HepG2 (cell line): ENCODE data around the gene HAUS5. TPM values are rescaled to one million over a fixed set of nuclear protein-coding genes. Genes with fewer than 3 reads are reported as not detected.

ENCODE experiments used
- BATF2 ChIP-seq: sonication (generic); formaldehyde crosslinking; IDR thresholded peaks from 2 replicates; pipeline ENCODE4 v1.8.0; 2022; ENCODE audit warnings: mild to moderate bottlenecking, missing genetic modification reagents, moderate library complexity
- SP4 ChIP-seq: sonication (generic); formaldehyde crosslinking; IDR thresholded peaks from 2 replicates; pipeline ENCODE4 v1.8.1; 2023; ENCODE audit warnings: mild to moderate bottlenecking, missing genetic modification reagents
- ZFP62 ChIP-seq: sonication (generic); formaldehyde crosslinking; IDR thresholded peaks from 2 replicates; pipeline ENCODE4 v1.4.0; 2020; ENCODE audit warnings: missing genetic modification reagents
- ZNF10 ChIP-seq: sonication (generic); formaldehyde crosslinking; IDR thresholded peaks from 2 replicates; pipeline ENCODE4 v1.4.0; 2020; ENCODE audit warnings: mild to moderate bottlenecking, low read depth, missing genetic modification reagents, borderline replicate concordance
- ZNF251 ChIP-seq: sonication (generic); formaldehyde crosslinking; IDR thresholded peaks from 2 replicates; pipeline ENCODE4 v1.9.0; 2021; ENCODE audit warnings: mild to moderate bottlenecking, missing genetic modification reagents
- ZNF546 ChIP-seq: sonication (generic); formaldehyde crosslinking; conservative IDR thresholded peaks from 2 replicates; pipeline ENCODE4 v1.8.1; 2023; ENCODE audit warnings: mild to moderate bottlenecking, missing genetic modification reagents
- ZNF572 ChIP-seq: sonication (generic); formaldehyde crosslinking; IDR thresholded peaks from 2 replicates; pipeline ENCODE4 v1.5.1; 2020; ENCODE audit warnings: mild to moderate bottlenecking, missing genetic modification reagents
- ZNF616 ChIP-seq: sonication (generic); formaldehyde crosslinking; IDR thresholded peaks from 2 replicates; pipeline ENCODE4 v1.5.0; 2020; ENCODE audit warnings: low read depth, mild to moderate bottlenecking, missing genetic modification reagents
- ZNF691 ChIP-seq: sonication (generic); formaldehyde crosslinking; IDR thresholded peaks from 2 replicates; pipeline ENCODE4 v1.4.0; 2020; ENCODE audit warnings: missing genetic modification reagents, low read depth, mild to moderate bottlenecking, borderline replicate concordance
- polyA plus RNA-seq, 8 experiments: library from polyadenylated mRNA; depleted of rRNA in 3 of 8; stranded (reverse) in 7 of 8; unstranded in 1 of 8; fragments of >200 nt; fragmentation: Illumina TruSeq in 4 of 8; extraction: Trizol in 4 of 8; gene quantifications; 2 replicates each; pipeline versions ENCODE4 v1.2.1 to v1.2.3, GENCODE V29; 2011 to 2016; ENCODE audit warnings: low read depth in 4 of 8, missing spikeins in 1 of 8, mixed read lengths in 1 of 8; ENCODE audit not compliant: insufficient read depth in 1 of 8
- total RNA-seq, 5 experiments: library from RNA; depleted of rRNA; stranded (reverse); fragments of >200 nt; fragmentation: Illumina TruSeq; extraction: Trizol; gene quantifications; 2 replicates each; pipeline ENCODE4 v1.2.3, GENCODE V29; 2016; ENCODE audit warnings: low read depth in 1 of 5
- TF ChIP-seq, protein P1 (sequence below): sonication (generic); formaldehyde crosslinking; IDR thresholded peaks from 2 replicates; pipeline ENCODE4 v1.4.0; 2020; ENCODE audit warnings: missing genetic modification reagents
- TF ChIP-seq, protein P2 (sequence below): IDR thresholded peaks from 2 replicates; pipeline ENCODE4 v1.6.1; 2016; ENCODE audit warnings: low read depth, control low read depth
- TF ChIP-seq, protein P3 (sequence below), 2 experiments: sonication (generic) in 1 of 2; formaldehyde crosslinking in 1 of 2; IDR thresholded peaks; 2 replicates each; pipeline versions ENCODE4 v1.4.0 to v1.6.1; 2016 to 2020; ENCODE audit warnings: borderline replicate concordance in 1 of 2, low read depth in 1 of 2, mild to moderate bottlenecking in 1 of 2, missing genetic modification reagents in 1 of 2
- TF ChIP-seq, protein P4 (sequence below): sonication (generic); formaldehyde crosslinking; IDR thresholded peaks from 2 replicates; pipeline ENCODE4 v1.8.1; 2023; ENCODE audit warnings: mild to moderate bottlenecking, moderate library complexity, missing genetic modification reagents

HAUS5 gene
- total and polyA plus RNA-seq, 2 of the 13 experiments (the other 11 are each of a cell fraction or from before 2014, with no cell fraction given) = 10.3 to 17.7 TPM

GRCh38 chr19:35612559-35613321 is at the start of gene HAUS5 (continued):
- TF ChIP-seq ZNF251 (CRISPR knock-in tag) (no peak), ZNF572 (CRISPR knock-in tag) (no peak), ZFP62 (CRISPR knock-in tag) (no peak), ZNF10 (CRISPR knock-in tag) (no peak), SP4 (CRISPR knock-in tag) (peak; percentile 46; the same call in 1 of the 2 replicates), ZNF546 (CRISPR knock-in tag) (no peak), ZNF691 (CRISPR knock-in tag) (0 out of 2 replicates have a peak, but pooled peaks have one; percentile 47), ZNF616 (CRISPR knock-in tag) (0 out of 2 replicates have a peak, but pooled peaks have one; percentile 37), BATF2 (no peak)
- TF ChIP-seq, protein P1, sequence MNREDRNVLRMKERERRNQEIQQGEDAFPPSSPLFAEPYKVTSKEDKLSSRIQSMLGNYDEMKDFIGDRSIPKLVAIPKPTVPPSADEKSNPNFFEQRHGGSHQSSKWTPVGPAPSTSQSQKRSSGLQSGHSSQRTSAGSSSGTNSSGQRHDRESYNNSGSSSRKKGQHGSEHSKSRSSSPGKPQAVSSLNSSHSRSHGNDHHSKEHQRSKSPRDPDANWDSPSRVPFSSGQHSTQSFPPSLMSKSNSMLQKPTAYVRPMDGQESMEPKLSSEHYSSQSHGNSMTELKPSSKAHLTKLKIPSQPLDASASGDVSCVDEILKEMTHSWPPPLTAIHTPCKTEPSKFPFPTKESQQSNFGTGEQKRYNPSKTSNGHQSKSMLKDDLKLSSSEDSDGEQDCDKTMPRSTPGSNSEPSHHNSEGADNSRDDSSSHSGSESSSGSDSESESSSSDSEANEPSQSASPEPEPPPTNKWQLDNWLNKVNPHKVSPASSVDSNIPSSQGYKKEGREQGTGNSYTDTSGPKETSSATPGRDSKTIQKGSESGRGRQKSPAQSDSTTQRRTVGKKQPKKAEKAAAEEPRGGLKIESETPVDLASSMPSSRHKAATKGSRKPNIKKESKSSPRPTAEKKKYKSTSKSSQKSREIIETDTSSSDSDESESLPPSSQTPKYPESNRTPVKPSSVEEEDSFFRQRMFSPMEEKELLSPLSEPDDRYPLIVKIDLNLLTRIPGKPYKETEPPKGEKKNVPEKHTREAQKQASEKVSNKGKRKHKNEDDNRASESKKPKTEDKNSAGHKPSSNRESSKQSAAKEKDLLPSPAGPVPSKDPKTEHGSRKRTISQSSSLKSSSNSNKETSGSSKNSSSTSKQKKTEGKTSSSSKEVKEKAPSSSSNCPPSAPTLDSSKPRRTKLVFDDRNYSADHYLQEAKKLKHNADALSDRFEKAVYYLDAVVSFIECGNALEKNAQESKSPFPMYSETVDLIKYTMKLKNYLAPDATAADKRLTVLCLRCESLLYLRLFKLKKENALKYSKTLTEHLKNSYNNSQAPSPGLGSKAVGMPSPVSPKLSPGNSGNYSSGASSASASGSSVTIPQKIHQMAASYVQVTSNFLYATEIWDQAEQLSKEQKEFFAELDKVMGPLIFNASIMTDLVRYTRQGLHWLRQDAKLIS (CRISPR knock-in tag) = no peak
- TF ChIP-seq, protein P2, sequence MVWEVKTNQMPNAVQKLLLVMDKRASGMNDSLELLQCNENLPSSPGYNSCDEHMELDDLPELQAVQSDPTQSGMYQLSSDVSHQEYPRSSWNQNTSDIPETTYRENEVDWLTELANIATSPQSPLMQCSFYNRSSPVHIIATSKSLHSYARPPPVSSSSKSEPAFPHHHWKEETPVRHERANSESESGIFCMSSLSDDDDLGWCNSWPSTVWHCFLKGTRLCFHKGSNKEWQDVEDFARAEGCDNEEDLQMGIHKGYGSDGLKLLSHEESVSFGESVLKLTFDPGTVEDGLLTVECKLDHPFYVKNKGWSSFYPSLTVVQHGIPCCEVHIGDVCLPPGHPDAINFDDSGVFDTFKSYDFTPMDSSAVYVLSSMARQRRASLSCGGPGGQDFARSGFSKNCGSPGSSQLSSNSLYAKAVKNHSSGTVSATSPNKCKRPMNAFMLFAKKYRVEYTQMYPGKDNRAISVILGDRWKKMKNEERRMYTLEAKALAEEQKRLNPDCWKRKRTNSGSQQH (CRISPR knock-in tag) = peak; percentile 93
- TF ChIP-seq, protein P3, sequence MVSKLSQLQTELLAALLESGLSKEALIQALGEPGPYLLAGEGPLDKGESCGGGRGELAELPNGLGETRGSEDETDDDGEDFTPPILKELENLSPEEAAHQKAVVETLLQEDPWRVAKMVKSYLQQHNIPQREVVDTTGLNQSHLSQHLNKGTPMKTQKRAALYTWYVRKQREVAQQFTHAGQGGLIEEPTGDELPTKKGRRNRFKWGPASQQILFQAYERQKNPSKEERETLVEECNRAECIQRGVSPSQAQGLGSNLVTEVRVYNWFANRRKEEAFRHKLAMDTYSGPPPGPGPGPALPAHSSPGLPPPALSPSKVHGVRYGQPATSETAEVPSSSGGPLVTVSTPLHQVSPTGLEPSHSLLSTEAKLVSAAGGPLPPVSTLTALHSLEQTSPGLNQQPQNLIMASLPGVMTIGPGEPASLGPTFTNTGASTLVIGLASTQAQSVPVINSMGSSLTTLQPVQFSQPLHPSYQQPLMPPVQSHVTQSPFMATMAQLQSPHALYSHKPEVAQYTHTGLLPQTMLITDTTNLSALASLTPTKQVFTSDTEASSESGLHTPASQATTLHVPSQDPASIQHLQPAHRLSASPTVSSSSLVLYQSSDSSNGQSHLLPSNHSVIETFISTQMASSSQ (IDR thresholded peaks at IDR 0.05; ENCODE audit: low read depth) = no peak
- TF ChIP-seq, protein P3 (CRISPR knock-in tag; IDR thresholded peaks at IDR 0.05; ENCODE audit: borderline replicate concordance) = no peak
- TF ChIP-seq, protein P4, sequence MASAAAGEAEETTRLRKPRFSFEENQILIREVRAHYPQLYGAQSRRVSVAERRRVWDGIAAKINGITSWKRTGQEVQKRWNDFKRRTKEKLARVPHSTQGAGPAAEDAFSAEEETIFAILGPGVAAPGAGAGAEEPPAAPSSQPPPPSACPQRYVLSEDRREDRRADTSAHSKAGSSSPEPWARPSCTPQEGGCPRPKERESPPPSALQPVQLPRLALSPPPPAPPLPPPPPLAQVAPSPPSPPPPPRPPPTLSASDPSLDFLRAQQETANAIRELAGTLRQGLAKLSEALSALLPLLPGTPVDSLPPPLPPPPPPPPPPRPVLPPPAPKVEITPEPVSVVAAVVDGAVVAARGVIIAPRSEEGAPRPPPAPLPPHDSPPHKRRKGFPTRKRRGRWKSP (CRISPR knock-in tag) = peak; percentile 94
